ENCODE measurements around the gene RYR1.
"Not testable (repeated sequence)": the region's sequence is repeated elsewhere in the genome, so short reads cannot be mapped to it uniquely, and the experiment has no call there.

RYR1 gene

DNA sequence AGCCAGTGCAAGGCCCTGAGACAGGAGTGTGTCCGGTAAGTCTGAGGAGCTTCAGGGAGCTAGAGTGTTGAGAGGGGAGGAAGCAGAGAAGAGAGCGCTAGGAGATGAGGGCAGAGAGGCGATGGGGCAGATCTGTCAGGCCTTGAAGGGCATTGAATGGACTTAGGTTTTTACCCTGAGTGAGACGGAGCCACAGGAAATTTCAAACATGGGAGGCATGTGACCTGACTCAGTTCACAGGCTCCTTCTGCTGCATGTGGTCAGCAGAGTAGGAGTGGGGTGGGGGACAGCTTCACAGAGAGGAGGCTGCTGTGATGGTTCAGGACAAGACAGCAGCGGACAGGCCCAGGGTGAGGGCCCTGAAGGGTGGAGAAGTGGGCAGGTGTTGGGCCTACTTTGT is 33.1 kb upstream of the RYR1 start:
- no peak for DNase-seq

DNA sequence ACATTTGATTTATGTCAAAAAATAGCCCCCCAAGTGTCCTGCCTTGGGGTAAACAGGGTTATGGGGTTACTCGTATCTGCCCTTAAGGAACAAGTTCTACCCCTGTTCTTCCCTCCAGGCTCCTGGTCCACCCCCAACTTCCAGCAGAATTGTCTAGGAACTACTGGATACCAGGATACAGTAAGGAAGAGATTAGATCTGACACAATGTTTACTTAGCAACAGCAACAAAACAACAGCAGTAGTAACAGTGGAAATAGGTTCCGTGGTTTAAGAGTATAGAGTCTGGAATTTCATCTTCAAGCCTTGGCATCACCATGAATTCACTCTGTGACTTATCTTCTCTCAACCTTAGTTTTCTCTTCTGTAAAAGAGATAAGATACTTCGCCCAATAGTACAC is 32.3 kb upstream of the RYR1 start:
- DNase-seq, result no peak

DNA sequence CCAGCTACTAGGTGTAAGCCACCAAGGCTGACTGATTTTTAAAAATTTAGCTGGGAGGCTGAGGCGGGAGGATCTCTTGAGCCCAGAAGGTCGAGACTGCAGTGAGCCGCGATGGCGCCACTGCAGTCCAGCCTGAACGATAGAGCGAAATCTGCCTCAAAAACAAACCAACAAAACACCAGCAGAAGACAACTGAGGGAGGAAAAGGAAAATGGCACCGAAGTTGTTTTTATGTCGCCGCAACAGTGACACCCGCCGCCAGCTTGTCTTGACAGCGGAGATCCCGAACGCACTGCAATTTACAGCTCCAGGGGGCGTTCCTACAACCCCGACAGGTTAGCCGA is 30.9 kb upstream of the RYR1 start:
- no peak for DNase-seq

DNA sequence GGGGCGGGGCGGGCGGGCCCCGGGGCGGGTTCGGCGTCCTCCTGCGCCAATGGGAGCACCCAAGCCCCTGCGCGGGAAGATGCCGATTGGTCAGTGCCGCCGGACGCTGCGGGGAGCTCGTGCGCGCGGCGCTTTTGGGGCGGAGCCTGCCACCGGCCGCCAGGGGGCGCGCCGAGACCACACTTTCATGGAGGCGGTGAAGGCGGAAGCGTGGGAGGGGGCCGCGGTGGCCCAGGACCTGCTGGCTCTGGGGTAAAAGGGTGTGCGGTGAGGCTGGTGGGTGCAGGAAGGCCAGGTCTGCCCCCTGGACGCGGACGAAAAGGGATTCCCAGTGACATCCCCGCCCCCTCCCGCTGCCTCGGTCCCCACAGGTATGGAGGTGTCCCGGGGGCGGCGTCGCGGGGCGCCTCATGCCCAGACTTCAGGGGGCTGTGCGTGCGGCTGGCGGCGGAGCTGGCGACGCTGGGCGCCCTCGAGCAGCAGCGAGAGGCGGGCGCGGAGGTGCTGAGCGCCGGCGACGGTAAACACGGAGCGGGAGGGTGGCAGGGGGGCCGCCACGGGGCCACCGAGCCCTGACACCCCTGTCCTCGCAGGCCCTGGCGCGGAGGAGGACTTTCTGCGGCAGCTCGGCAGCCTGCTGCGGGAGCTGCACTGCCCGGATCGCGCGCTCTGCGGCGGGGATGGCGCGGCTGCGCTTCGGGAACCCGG is 30.4 kb upstream of the RYR1 start, which contains the start of gene FAM98C:
TSS of gene FAM98C (plus strand) at position 127 of the 708 bp plus-strand sequence. CDS start at position 188, 61 bp downstream.
- DNase-seq, result peak; percentile 99

DNA sequence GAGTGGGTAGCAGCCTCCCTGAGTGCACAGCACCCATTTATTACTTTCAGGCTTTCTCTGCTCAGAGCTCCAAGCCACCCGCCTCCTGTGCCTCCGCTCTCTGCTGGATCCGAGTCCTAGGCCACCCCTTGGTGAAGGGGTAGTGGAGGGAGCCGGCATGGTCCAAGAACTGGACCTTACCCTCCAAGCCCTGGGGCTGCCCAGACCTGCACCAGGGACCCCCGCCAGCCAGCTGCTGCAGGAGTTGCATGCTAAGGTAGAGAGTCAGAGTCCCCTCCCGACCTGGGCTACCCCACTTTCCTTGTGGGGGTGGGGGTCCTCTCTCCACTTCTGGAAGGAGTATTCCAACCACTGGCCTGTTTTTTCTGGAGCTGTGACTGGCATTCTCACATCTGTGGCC is 28.6 kb upstream of the RYR1 start:
- DNase-seq, result no peak

DNA sequence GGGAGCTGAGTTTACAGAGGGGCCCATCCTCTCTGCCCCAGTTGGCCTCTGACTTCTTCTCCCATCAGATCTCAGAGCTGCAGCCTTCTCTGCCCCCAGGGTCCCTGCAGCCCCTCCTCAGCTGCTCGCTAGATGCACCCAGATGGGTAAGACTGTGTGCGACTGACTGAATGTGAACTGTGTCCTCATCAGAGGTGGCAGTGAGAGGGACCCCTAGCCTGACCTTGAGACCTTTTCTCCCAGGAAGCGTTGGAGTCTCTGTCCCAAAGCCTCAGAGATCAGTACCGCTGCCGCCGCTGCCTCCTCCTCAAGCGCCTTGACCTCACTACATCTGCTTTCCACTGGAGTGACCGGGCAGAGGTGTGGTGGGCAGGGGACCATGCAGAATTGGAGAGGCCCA is 28.2 kb upstream of the RYR1 start:
- DNase-seq, result no peak

DNA sequence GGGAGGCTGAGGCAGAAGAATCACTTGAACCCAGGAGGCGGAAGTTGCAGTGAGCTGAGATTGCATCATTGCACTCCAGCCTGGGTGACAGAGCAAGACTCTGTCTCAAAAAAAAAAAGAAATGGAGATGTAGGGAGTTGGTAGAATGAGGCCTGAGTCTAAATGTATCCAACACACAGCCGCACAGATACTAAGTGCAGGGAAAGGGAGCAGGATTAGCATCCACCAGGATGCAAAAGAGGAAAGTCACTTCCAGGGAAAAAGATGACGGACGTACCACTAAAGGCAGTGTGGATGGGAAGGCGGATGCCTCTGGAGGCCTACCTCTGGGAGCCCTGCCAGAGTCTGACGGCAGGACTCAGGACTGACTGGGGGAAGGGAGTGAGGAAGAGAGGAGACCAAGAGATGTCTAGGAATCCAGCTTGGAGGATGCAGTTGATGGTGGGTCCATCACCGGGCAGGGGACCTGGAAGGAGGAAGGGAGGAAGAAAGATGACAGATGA is 23.8 kb upstream of the RYR1 start:
- no peak for DNase-seq

DNA sequence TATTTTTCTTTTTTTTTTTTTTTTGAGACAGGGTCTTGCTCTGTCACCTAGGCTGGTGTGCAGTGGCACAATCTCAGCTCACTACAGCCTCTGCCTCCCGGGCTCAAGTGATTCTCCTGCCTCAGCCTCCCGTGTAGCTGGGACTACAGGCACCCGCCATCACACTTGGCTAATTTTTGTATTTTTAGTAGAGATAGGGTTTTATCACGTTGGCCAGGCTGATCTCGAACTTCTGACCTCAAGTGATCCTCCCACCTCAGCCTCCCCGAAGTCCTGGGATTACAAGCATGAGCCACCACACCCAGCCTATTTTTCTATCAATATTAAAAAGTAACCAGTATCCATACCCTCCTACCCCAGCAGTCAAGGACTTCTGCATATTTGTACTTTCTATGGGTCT is 23.1 kb upstream of the RYR1 start:
- not testable (repeated sequence) for DNase-seq

DNA sequence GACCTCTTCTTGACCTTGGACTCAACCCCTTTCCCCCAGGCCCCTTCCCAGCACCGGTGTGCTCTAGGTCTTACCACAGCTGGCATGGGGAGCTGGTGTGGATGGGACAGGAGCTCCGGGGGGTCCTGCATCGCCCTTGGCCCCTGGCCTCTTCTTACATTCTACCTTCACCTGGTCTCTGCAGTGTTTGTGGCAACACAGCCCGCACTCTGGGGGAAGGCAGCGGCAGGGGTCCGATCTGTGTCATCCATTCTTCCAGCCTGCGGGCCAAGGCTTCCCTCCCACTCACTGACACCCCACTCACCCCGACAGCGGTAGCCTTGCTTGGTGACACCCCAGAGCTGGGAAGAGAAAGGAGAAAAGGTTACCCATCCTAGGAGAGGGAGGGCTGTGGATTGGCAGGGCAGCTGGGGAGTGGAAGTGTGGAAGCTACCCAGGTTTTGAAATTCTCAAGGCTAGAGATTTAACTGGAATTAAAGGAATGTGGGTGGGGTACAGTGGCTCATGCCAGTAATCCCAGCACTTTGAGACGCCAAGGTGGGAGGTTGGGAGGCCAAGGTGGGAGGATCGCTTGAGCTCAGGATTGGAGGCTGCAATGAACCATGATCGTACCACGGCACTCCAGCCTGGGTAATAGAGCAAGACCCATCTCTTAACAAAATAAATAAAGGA is 22.3 kb upstream of the RYR1 start:
- DNase-seq, result no peak

DNA sequence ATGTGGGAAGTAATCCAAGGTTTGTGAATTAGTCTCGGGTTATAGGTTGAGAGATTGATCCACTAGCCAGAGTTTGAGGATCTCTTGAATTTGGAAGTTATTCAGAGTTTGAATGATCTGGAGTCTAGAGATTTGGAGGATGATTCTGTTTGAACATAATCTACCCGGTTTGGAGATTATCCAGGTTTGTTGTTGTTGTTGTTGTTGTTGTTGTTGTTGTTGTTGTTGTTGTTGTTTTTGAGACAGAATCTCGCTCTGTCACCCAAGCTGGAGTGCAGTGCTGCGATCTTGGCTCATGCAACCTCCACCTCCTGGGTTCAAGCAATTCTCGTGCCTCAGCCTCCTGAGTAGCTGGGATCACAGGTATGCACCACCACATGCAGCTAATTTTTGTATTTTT is 21.6 kb upstream of the RYR1 start:
- DNase-seq, result not testable (repeated sequence)

DNA sequence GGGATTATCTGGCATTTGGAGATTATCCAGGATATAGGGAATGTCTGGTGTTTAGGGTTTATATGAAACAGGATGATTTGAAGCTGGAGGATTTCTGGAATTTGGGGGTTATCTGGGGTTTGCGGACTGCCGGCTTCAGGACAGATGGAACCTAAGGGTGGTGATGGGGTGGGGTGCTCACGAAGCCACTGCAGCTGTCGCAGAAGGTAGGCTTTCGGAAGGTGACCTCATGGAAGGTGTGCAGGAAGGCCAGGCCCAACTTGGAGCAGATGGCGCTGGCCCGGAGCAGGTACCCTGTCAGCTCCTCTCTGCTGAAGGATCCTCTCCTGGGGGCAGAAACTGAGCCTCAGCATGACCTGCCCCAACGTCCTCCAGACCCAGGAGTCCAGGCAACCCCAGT is 21.0 kb upstream of the RYR1 start:
- DNase-seq, result no peak

DNA sequence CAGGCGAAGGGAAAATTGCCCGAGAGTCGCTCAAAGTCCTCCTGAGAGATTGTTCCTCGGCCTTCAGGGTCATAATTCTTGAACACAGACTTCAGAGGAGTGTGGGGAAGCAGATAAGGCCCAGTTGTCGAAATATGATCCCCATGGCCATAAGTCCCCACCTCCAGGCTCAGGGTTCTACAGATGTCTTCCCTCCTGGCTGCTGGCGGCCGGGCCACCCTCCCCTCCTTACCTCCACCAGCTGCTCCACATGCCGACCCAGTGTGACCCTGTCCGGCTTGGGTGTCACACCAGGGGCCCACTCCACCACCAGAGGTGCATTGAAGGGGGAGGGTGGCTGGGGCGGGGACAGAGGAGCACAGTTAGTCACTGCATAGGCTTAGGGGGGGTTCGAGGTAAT is 20.5 kb upstream of the RYR1 start:
- no peak for DNase-seq

DNA sequence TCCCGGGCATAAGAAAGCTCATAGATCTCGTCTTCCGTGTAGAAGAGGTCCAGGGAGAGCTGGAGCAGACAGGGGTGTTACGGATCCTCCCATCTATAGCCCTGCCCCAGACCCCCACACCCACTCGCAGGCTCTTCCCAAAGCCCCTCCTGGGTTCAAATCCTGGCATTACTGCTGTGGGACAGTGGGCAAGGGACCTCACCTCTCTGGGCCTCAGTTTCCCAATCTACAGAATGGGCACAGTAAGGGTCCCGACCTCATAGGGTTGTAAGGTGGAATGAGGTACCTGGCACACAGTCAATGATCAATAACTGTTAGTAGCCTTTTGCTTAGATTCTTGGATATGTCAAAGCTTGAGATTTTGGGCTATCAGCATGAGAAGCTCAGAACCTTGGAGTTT is 20.1 kb upstream of the RYR1 start:
- no peak for DNase-seq

DNA sequence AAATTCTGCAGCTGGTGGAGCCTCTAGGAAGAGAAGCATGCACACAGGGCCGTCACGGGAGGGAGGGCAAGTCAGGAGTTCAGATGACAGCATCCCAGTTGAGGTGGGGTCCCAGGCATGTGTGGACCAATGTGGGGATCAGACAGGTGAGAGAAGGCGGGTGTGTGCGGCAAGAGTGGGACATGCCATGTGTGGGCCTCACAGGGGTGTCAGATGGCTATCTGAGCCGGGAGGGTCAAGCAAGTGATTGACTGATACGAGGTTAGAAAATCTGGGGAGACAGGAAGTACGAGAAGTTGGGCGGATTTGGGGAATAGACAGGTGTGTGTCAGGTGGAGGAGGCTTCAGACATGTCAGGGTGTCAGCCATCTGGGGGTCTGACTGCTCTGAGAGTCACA is 16.3 kb upstream of the RYR1 start:
- no peak for DNase-seq

DNA sequence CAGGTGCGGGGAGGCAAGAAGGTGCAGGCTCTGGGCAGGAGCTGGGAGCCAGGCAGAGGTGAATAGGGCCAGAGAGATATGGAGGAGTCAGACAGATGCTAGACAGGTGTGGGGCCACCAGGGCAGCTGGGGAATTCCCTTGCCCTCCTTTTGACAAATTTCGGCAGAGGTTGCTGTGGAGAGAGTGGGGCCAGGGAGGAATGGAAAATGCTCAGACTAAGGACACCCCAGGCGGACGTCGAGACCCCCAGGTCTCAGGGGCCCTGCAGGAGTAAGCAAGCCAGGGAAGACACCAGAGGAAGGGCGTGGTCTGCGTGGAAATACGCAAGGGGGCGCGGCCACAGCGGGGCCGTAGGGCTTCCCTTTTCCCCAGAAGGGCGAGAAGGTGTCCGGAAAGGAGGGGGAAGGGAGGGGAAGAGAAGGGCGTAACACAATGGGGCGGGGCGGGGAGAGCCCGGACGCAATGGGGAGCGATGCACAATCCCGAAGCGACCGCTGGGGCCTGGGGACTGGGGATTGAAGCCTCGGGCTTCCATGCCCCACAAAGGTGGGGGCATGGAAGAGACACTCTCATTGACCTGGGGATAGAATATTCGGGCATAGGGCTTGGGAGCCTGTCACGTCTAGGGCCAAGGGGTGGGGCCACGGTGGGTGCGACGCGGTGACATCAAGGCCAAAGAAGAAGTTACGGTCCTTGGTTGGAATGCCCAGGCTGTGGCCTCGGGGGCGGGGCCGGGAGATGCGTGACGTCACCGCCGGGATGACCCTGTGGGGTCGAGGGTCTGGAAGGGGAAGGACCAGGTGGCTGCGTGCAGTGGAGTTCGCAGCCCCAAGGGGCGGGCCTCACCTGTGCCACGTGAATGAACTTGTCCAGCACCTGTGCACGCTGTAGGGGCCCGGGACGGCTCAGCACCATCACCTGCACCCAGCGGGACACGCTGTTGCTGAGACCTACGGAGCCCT is 15.7 kb upstream of the RYR1 start:
- DNase-seq, result peak; percentile 74

DNA sequence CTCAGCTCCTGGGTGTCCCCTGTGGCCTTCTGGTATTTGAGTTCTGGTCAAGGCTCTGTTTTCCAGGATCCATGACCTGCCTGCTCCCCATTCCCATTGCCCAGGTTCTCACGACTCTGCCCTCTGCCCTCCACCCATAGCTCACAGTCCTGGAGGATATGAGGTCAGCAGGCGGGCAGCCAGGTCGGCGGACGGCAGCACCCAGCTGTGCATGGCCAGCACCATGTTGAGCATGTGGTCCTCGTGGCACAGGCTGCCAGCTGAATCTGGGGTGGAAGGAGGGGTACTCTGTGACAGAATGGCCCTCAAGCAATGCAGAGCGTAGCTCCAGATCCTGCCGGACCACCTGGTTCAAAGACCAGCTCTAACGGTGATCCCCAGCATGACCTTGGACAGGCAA is 12.6 kb upstream of the RYR1 start:
- DNase-seq, result no peak

DNA sequence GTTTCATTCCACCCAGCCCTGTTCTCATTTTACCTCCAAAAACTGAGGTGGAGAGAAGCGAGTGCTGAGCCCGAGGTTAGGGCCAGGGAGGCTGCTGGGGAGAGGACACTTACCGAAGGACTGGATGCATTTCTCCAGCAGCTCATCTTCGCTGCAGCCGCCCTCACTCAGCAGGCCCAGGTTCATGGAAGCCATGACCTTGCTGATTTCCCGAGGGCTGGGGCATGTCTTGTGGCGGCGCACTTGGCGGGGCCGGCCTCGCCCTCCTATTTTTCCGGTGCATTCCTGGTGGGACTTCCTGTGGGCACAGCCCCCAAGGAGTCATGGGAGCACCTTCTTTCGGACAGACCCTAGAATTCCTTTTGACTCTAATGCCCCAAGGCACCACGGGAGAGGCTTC is 11.6 kb upstream of the RYR1 start:
- DNase-seq, result no peak

DNA sequence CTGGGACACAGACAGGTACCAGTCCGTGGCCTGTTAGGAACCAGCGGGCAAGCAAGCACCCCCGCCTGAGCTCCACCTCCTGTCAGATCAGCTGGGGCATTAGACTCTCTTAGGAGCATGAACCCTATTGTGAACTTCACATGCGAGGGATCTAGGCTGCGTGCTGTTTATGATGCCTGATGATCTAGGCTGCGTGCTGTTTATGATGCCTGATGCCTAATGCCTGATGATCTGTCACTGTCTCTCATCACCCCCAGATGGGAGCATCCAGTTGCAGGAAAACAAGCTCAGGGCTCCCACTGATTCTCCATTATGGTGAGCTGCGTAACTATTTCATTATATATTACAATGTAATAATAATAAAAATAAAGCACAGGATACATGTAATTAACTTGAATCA is 11.1 kb upstream of the RYR1 start:
- no peak for DNase-seq

DNA sequence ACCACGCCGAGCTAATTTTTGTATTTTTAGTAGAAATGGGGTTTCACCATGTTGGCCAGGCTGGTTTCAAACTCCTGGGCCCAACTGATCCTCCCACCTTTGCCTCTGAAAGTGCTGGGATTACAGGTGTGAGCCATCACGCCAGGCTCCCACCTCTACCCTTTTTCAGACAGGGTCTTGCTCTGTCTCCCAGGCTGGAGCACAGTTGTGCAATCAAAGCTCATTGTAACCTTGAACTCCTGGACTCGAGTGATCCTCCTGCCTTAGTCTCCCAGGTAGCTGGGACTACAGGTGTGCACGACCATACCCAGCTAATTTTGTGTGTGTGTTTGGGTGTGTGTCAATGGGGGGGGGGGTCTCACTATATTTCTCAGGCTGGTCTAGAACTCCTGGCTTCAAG is 9.2 kb upstream of the RYR1 start:
- no peak for DNase-seq

DNA sequence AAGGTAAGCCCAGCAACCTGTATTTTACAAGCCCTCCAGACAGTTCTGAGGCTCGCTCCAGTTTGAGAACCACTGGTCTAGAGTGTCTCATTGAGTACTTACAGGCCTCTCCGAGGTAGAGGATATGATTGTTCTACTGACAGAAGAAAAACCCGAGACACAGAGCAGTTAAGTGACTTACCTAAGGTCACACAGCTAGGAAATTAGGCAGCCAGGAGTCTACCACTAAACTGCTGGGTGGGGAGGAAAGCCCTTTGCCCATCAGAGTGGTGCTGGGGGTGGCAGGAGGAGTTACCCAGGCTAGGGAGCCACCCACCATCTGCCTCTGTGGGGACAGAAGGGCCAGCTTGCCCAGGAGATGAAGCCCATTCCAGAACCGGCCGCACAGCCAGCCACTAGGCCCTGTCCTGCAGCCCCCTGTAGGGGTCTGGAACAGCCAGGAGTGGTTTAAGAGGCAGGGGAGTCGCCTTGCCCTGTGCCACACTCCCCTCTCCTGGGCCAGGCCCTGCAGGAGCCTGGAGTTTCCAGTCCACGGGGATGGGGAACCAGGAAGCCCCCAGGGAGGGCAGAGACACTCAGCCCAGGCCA is 8.2 kb upstream of the RYR1 start:
- no peak for DNase-seq

DNA sequence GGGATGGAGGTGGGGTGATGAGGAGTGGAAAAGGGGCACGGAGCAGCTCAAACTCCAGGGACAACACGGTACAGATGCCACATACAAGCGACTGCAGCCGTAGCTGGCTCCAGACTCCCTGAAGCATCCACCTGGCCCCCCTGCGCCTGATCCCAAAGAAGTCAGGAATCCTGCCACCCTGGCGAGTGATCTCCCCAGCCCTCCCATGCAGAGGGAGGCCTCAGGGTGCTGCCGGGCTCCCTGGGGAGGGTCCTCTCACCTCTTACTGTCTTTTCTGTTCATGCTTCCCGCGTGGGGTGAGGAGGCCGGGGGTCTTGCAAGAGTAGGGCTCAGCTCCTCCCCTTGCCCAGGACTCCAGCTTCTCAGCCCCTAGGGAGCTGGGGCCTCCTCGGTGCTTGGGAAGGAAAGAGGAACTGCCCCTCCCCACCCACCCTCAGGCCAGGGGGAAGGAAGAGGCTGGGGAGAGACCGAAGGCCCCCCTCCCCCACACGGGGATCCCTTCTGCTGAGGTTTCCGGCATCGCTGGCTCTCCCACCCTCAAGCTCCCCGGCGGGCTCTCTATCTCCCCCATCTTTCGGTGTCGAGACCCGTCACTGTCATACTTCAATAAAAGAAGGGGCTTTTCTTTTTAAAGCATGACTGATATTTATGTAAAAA is 7.6 kb upstream of the RYR1 start, which contains the start of gene RASGRP4:
TSS of gene RASGRP4 (minus strand) at position 410 of the 657 bp plus-strand sequence. CDS start at position 282, 128 bp downstream.
- peak; percentile 48 for DNase-seq

DNA sequence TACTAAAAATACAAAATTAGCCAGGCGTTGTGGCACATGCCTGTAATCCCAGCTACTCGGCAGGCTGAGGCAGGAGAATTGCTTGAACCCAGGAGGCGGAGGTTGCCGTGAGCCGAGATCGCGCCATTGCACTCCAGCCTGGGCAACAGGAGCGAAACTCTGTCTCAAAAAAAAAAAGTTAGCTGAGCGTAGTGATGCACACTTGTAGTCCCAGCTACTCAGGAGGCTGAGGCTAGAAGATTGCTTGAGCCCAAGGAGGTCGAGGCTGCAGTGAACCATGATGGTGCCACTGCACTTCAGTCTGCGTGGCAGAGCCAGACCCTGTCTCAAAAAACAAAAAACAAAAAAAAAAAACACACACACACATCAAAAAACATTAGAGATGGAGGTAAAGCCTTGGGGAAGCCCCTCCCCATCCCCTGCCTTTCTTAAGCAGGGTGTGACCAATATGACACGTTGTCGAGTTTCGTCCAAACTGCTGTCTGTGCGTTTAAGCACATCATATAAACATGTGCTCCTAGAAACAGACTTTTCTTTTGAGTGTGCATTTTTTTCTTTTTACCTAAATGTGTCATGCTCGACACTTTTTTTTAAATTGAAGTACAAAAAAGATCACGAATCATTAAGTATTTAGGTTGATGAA is 6.3 kb upstream of the RYR1 start:
- DNase-seq, result peak; percentile 29
